Kidney epithelial cell (primary cell): ENCODE measurements around the gene MAPKAP1. TPM values are rescaled to one million over a fixed set of nuclear protein-coding genes. Genes with fewer than 3 reads are reported as not detected.

Experiments used
- DNase-seq: peaks from one replicate; pipeline ENCODE4 v3.0.0-alpha.2; 2010; ENCODE audit warnings: low read depth
- H3K27me3 ChIP-seq: 2 replicates; pipeline ENCODE4 v1.6.0; 2011; ENCODE audit warnings: low read length; ENCODE audit not compliant: control insufficient read depth, insufficient read depth
- H3K36me3 ChIP-seq: 2 replicates; pipeline ENCODE4 v1.5.1; 2011; ENCODE audit warnings: low read length; ENCODE audit not compliant: control insufficient read depth, insufficient read depth
- H3K4me3 ChIP-seq: 2 replicates; pipeline ENCODE4 v1.5.1; 2011; ENCODE audit warnings: low read depth, mild to moderate bottlenecking, control low read depth, low read length
- CTCF ChIP-seq: IDR thresholded peaks from 2 replicates; pipeline ENCODE4 v1.5.1; 2011; ENCODE audit warnings: mild to moderate bottlenecking, moderate library complexity, low read length, control low read depth, inconsistent platforms; ENCODE audit not compliant: insufficient read depth, poor library complexity, severe bottlenecking
- total RNA-seq: library from RNA; depleted of rRNA; stranded (reverse); fragments of >200 nt; gene quantifications from 2 replicates; pipeline ENCODE4 v1.2.3, GENCODE V29; 2015

The MAPKAP1 gene
- total RNA-seq, 1 donor from 2014 or later = 101 TPM

GRCh38 chr9:125430161-125431011, 276.6 kb downstream of the MAPKAP1 start:
- Histone ChIP-seq H3K27me3 (no peaks in the 10 kb centered on the region), H3K4me3 (no peak overlapping the region), H3K36me3 (no peaks in the 10 kb centered on the region)
- DNase-seq = no peak
- no peak for TF ChIP-seq CTCF

- Histone ChIP-seq H3K27me3 (no peaks in the 10 kb centered on the region), H3K4me3 (no peak overlapping the region), H3K36me3 (no peaks in the 10 kb centered on the region)
- TF ChIP-seq CTCF = no peak
- DNase-seq = no peak
Observed at GRCh38 chr9:125429476-125430160, 277.4 kb downstream of the MAPKAP1 start.

GRCh38 chr9:125428902-125429467, 278.0 kb downstream of the MAPKAP1 start:
- no peak for DNase-seq
- Histone ChIP-seq H3K27me3 (no peaks in the 10 kb centered on the region), H3K4me3 (no peak overlapping the region), H3K36me3 (no peaks in the 10 kb centered on the region)
- TF ChIP-seq CTCF = no peak

- H3K36me3 ChIP-seq = no peaks in the 10 kb centered on the region
- no peak for DNase-seq
- H3K27me3 ChIP-seq = no peaks in the 10 kb centered on the region
- H3K4me3 ChIP-seq = no peak overlapping the region
- TF ChIP-seq CTCF = peak; percentile 58
Observed at GRCh38 chr9:125428060-125428901, 278.7 kb downstream of the MAPKAP1 start.

GRCh38 chr9:125427556-125427955, 279.5 kb downstream of the MAPKAP1 start:
- no peaks in the 10 kb centered on the region for H3K36me3 ChIP-seq
- H3K27me3 ChIP-seq = no peaks in the 10 kb centered on the region
- DNase-seq = no peak
- H3K4me3 ChIP-seq = no peak overlapping the region
- no peak for TF ChIP-seq CTCF
